HG03025 (cell line): Measurements from ENCODE around the gene ATG2A.

ENCODE experiments used
- ATAC-seq: cut with Tn5 transposase; IDR thresholded peaks from one replicate; pipeline ENCODE4 v1.9.1; 2021; ENCODE audit warnings: mild to moderate bottlenecking, moderate library complexity; ENCODE audit not compliant: unreplicated experiment, low FRiP score

ATG2A gene

DNA sequence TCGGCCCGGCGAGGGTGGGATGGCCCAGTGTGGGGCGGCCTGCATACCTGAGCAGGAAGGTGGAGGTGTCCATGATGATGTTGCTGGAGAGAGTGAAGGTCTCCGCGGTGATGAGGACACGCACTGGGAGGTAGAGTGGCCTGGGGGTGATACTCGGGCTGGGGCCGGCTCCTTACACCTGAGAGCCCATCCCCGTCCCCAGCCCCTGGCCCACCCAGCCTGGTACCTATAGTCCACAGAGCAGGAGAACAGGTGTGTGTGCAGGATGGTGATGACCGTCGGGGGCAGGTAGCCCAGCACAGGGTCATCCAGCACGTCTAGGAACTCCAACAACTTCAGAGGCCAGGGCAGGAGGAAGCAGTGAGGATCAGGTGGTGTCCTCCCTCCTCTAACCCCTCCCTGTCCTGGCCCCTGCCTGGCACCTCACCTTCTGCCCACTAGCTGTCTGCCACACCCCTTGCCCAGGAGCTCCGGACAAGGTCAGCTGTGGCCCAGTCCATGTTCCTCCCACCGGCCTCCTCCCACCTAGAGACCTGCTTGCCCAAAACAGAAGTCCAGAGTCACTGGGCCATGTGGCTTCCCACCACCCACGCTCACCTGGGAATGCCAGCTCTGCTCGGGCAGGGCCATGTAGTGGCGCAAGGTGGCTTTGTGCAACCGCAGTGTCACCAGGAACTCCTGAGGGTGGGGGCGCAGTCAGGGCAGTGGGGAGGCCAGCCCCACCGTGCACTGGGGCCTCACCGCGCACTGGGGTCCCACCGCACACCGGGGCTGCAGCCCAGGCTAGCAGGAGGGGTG lies 11.3 kb downstream of the ATG2A start:
- no peak for ATAC-seq

DNA sequence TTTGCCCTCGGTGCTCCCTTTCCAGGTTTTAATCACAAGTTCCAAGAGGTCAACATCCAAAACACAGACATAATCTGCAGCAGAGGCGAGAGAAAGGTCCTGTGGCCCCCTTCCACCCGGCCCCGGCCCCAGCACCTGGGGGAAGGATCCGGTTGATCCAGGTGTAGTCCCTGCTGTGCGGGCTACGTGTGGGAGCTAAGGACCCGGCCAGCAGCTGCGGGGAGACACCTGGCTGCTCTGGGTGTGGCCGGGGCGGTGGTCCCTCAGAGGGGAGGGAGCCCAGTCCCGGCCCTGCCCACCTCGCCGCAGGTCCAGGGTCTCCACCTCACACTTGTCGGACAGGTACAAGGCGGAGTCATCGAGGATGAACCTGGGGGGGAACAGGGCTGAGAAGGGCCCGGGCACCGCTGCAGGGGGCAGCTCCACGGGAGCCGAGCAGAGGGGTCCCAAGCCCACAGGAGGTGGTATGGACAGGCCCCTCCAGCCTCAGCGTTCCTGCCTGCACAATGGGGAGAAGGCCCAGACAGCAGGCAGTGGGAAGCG lies 13.6 kb downstream of the ATG2A start:
- no peak for ATAC-seq

DNA sequence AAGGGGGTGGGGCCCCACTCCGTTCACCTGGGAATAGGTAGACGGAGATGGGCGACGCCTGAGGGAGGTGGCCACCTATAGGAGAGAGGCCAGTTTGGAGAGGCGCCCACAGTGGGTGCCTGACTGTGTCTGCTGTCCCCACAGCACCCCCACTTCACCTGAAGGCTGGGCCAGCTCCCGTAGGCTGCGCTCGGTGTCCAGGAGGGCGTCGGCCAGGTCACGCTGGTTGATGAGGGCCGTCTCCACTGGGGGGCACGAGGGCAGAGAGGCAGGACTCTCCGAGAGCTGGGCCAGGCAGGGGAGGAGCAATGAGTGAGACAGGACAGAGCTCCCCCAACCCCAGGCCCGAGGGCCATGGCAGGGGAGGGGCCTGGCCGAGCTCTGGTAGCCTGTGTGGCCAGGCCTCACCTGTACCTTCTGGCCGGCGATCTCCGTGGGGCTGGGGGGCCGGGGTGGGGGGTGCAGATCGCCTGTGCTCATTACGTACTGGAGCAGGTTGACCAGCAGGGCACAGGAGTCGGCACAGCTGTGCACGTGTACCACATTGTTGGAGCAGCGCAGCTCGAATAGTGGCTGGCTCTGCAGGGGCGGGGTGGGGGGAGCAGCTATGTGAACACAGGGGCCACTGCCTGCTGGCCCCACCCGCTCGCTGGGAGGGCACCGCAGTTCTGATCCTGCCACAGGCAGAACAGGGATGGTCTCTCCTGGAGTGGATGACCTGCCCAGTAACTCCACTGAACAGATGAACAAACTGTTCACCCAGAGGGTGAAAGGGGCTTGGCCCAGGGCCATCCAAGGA lies 14.7 kb downstream of the ATG2A start:
- no peak for ATAC-seq

DNA sequence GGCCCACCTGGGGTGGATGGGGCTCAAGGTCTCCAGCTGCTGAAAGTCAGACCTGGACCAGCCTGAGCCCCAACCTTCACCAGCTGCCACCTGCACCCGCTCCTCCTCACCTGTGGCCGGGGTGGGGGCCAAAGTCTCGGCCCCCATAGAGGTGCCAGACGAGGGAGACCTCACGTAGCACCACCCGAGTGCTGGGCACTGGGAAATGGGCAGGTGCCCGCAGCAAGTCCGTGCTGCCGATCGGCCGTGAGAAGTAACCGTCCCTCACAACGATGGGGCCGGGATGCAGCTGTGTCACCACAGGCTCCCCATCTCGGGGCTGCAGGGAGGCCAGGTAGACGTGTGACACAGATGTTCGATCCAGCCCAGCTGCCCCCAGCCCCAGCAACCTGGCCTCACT lies 16.2 kb downstream of the ATG2A start:
- ATAC-seq, result no peak

DNA sequence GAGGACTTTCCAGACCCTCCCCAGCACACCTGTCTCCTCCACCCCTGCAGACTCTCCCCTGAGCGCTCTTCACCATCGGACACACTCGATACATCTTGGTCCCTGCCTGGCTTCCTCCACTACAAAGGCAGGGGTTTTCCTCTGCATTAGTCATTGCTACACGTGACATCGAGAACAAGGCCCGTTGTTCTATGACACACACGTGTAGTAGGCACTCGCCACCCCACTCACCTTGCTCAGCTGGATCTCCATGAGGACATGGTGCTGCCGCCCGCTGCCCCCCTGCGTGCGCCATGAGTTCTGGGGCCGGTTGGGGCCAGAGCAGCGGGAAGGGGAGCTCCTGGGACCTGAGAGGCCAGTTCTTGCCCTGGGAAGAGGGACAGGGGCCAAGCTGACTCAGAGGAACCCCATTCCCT lies 16.7 kb downstream of the ATG2A start:
- ATAC-seq, result no peak

DNA sequence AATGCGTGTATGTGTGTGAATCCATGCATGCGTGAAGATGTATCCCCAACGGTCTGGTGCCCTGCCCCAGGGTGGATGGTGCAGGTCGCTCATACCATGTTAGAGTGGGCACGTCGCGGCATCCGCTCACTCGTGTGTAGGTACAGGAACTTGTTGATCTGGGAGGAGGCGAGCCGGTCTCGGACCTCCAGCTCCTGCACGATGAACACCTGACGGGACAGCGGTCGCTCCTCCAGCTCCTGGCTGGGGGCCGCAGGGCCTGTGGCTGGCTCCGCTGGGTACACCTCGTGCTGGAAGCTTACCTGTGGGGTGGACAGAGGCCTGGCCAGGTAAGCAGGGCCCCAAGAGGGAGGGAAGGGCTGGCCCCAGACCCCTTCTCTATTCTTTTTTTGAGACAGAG lies 18.5 kb downstream of the ATG2A start:
- ATAC-seq, result no peak

DNA sequence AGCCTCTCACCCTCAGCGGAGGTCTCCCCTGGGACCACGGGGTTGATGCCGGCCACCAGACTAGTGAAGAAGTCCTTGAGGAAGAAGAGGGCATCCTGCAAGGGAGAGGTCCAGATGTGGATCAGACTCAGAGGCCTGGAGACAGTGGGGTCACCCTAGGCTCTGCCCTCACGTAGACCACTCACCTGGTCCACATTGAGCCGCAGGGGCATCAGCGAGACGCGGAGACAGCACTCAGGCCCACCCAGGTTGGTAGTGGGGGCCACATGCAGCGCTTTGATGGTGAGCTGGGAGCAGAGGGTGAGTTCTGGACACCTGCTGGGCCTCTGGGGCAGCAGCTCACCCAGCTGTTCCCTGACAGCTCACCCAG lies 18.9 kb downstream of the ATG2A start:
- no peak for ATAC-seq

DNA sequence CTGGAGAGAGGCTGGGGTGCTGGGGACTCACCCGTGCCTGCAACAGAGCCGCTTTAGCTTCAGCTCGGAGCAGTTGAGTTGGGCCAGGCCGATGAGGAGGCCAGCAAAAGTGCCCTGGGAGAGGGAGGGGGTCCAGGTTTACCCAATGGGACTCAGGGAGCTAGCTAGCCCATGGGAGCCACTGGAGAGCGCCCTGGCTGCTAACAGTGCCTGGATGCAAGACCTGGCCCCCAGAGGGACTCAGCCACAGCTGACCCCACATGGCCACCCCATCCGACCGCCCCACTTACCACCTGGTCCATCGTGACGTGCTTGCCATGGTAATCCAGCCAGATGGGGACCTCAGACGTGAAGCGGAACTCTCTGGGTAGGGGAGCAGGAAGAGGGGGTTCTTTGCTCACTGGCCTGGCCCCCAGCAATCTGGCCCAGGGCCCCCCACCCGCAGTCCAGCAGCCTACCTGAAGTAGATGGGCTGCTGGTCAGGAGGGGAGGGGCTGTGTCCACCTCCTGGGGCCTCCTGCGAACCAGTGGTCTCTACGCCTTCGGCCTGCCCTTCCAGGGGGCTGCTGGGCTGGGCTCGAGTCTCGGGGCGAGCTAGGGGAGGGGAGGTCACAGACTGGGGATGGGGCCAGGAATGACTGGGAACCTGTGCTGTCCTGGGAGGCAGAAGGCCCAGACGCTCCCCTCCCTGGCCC lies 19.5 kb downstream of the ATG2A start:
- no peak for ATAC-seq

DNA sequence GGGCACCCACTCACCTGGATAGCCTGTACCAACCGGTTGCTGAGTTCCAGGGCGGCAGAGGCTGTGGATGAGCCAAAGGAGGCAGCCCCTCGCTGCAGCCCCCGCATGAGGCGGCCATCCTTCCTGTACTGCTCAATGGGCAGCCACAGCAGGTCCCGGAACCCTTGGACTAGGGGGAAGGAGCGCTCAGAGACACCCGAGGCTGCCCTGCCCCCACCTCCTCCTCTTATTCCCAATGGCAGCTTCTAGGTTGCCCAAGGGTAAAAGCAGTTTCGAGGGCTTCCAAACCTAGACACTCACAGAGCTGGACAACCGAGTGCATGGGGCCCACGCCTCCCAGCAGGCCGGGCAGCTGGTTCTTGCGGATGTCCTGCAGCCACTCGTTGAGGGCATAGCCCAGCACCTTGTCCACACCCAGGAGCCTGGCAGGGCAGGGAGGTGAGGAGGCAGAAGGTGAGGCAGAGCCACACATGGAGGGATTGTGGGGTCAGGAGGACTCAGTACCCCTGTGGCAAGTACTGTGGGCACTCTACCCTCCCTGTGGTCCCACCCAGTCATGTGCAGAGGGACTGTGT lies 20.5 kb downstream of the ATG2A start:
- no peak for ATAC-seq

DNA sequence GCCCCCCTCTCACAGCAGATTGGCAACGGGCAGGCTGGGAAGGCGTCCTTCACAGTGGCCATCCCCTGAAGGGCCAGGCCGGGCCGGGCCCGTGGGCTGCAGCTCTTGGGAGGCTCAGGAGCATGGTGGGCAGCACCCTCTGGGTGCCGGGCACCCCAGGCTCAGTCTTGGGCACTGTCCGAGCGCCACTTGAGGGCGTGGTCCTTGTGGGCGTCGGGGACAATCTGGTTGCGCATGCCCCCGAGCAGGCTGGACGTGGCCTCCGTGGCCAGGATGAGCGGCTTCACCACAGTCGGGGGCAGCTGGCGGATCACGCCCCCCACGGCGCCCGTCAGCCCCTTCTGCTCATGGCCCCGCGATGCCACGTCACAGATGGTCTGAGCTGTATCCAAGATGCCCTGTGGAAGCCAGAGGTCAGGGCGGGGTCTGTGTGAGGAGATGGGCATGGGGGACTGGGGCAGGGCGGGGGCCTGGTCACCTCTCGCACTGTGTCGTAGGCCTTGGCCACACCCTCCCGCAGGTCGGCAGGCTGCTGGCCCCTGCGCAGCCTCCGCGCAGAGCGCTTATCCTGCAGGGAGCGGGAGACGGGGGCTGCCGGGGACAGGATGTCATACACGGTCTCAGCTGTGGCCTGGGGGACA lies 22.1 kb downstream of the ATG2A start:
- ATAC-seq, result no peak

DNA sequence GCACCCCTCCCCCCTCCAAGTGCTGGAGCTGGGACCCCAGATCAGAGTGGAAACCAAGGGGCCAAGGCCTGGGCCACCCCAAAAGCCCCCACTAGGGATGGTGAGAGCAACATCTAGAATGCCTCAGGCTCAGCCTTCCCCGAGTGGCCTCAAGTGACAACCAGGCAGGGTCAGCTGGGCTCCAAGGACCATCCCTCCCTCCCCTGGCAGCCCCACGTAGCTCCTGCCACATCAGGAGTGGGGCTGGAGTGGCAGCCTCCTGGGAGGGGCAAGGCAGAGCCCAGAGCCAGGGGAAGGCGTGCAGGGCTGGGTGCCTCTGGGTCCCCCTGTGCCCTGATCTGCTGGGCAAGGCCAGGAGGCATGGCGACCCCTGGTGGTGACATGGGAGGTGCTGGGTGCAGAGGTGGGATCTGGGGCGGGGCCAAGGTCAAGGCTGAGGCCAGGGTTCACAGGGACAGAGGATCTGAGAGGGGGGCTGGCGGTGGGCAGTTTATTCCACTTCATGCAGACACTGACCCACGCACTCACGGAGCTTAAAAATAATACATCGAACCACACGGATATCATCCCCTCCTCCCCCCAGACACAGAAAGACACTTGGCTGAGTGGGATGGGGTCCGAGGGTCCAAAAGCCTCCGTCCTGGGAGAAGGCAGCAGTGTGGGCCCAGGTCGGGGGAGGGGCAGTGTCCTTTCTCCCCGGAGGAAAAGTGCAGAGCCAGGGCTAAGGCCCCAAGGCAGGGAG lies 22.8 kb downstream of the ATG2A start:
- ATAC-seq, result no peak

DNA sequence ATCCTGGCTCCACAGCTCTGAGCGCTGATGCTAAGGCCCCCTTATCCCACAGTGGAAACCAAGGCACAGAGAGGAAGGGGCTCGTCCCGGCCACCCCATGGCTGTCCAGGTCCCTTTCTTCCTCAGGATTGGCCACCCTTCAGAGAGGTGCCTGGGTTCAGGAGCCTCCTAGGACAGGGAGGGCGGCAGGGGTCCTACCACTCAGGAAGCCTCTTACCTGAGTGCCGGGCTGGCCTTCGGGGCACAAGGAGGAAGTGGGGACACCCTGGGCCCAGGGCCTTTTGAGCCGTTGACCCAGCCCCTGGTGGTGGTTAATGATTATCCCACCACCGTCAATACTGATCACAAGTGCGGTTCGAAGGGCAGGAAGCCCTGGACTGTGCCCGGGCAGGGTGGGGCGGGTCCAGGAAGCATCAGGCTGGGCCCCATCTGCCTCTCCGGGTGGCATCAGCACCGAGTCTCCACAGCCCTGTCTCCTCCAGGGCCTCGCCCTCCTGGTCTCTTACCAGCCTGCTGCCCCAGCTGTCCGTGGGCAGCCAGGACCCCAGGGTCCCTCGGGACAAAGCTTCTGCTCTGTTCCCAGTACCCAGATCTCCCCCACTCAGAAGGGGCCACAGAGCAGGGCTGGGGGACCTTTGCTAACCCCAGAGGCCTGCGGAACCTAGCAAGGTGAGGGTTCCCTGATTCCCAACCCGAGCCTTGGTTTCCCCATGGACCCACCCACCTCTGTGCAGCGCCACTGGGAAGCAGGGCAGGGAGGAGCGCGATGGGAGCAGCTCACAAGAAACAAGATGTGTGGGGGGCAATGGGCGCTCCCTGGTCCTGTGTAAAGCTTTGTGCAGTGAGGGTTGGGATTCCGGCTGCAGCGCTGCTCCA lies 23.6 kb downstream of the ATG2A start:
- no peak for ATAC-seq

DNA sequence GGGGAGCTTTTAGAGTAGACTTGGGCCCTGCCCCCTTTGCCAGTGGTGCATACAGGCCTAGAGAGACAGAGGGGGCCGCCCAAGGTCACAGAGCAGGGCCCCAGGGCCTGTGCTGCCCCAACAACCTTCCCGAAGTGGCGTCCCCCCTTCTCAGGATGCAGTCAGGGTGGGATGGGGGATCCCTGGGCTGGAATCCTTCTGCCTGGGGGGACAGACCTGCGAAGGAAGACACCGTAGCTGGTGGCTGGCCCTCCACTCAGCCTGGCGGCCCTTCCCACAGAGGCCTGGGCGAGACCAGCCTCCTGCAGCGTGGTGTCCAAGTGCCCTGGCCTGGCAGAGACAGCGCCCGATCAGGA lies 24.2 kb downstream of the ATG2A start:
- ATAC-seq, result no peak

DNA sequence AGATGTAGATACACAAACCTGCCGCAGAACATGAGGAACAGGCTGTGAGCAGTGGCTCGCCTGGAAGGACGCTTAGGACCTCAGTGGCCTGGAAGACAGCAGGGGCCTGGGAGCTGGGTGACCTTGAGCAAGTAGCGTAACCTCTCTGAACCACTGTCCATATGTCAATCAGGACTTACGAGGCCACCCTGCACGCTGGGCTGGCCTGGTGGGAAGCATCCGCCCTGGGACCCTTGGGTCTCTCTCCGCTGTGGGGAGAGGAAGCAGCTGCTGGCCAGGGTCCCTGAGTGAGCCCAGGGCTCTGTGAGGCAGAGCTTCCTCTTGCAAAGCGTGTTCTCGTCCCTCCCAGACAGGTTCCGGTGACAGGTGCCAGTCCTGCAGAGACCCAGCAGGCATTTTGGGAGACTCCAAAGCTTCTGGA lies 24.6 kb downstream of the ATG2A start:
- ATAC-seq, result no peak

DNA sequence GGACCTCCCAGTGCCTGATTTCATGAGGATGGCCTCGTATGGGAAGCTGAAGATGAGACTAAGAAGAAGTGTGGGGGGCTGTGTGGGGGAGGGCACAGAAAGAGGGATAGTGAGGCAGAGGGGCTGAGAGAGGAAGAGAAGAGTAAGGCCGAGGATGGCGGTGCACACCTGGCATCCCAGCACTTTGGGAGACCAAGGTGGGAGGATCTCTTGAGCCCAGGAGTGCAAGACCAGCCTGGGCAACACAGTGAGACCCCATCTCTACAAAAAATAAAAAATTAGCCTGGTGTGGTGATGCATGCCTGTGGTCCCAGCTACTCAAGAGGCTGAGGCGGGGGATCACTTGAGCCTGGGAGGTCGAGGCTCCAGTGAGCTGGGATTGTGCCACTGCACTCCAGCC lies 25.1 kb downstream of the ATG2A start:
- ATAC-seq, result no peak

DNA sequence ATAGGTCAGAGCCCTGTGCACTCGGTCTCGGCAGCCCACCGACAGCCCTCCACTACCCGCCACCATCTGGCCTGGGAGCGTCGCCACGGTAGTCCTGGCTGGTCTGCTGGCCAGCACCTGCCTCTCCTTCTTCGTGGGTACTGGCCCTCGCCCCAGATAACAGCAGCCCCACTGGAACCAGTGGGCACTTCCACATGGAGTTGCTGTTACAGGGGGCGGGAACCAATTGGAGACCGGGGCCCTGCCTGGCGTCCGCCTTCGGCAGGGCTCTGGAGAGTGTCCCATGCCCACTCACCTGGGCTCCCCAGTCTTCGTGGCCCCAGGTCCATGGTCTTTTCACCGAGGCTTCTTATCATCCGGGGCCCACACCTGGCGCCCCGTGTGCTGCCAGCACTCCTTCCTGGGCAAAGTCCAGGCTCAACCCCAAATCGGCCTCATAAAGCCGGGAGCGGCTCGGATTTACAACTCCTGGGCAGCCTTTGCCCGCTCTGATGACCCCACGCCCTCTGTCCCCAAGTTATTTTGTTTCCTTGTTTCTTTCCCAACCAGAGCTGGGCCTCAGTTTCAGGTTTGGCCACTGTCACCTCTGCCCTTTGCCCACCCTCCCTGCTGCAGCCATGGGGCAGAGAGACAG lies 25.7 kb downstream of the ATG2A start:
- ATAC-seq, result no peak

DNA sequence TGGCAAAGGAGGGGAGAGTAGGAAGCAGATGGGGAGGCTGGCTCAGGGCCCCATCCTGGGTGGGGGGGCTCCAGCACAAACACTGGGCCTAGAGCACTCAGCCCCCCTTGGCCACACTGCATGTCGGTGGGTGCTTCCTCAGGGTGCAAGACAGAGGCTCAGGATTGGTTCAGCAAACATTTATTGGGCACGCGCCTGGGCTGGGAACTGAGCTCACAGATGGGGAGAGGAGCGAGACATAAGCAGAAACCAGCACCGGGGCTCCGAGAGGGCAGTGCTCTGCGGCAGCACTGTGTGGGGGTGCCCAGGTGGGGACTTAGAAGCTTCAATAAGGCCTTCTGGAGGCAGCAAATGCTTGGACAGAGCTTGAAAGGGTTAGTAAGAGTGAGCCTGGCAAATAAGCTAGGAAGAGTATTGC lies 26.5 kb downstream of the ATG2A start:
- ATAC-seq, result no peak
